Endothelial cell of umbilical vein (primary cell): ENCODE results near the gene ZMPSTE24. TPM values are rescaled to one million over a fixed set of nuclear protein-coding genes. Genes with fewer than 3 reads are reported as not detected.

Experiments
- BruUV-seq: library from RNA; stranded (reverse); fragments of 400-500 nt; replicated peaks from 2 replicates; lab custom pipeline; 2021; lab: Mats Ljungman, UMichigan
- CTCF ChIA-PET: fragments of 300-600, 350-600 bp; sonication (Branson Sonifier 250); formaldehyde crosslinking; loops from one replicate; lab custom pipeline; 2021; ENCODE audit warnings: antibody characterized with exemption, inconsistent platforms; lab: Charles Lee
- POLR2A ChIA-PET: fragments of 300-600, 350-600 bp; sonication (Branson Sonifier 250); formaldehyde crosslinking; loops from one replicate; lab custom pipeline; 2021; ENCODE audit warnings: antibody characterized with exemption, inconsistent platforms; lab: Charles Lee
- DNase-seq: peaks from one replicate; pipeline ENCODE4 v3.0.0-alpha.2; 2011; ENCODE audit warnings: low read depth, low spot score
- FAIRE-seq: peaks from 2 replicates; lab custom pipeline; 2011; peaks lifted over from hg19 to GRCh38; lab: Jason Lieb, UNC
- H2AFZ ChIP-seq: 2 replicates; pipeline ENCODE4 v1.6.0; 2012; ENCODE audit warnings: low read depth, low read length, control low read depth, inconsistent platforms
- H3K27ac ChIP-seq: 2 replicates; pipeline ENCODE4 v1.5.1; 2011; ENCODE audit warnings: low read depth, mild to moderate bottlenecking, control low read depth, low read length, moderate library complexity; ENCODE audit not compliant: insufficient read depth
- H3K27me3 ChIP-seq, 2 experiments: 2 replicates each; pipeline versions ENCODE4 v1.6.0 to v1.6.1; 2011; ENCODE audit warnings: low read length in 2 of 2, mixed read lengths in 1 of 2; ENCODE audit not compliant: control insufficient read depth in 2 of 2, insufficient read depth in 2 of 2
- H3K36me3 ChIP-seq, 2 experiments: 2 replicates in 1 of 2; 3 replicates in 1 of 2; pipeline ENCODE4 v1.5.1; 2011; ENCODE audit warnings: low read length in 2 of 2, mild to moderate bottlenecking in 1 of 2, moderate library complexity in 1 of 2; ENCODE audit not compliant: control insufficient read depth in 2 of 2, insufficient read depth in 2 of 2; ENCODE audit errors: extremely low read depth in 1 of 2
- H3K4me1 ChIP-seq: 3 replicates; pipeline ENCODE4 v1.5.1; 2011; ENCODE audit warnings: mild to moderate bottlenecking, low read length; ENCODE audit not compliant: control insufficient read depth, insufficient read depth; ENCODE audit errors: extremely low read depth
- H3K4me2 ChIP-seq: 2 replicates; pipeline ENCODE4 v1.6.1; 2011; ENCODE audit warnings: low read length, control low read depth, mixed read lengths; ENCODE audit not compliant: insufficient read depth
- H3K4me3 ChIP-seq, 3 experiments: fragments of 200-600 bp in 1 of 3; sonication (generic), shearing (Covaris generic) in 1 of 3; replicated peaks in 1 of 3; 2 replicates each; pipeline ENCODE4 v1.5.1; 2011 to 2016; ENCODE audit warnings: control low read depth in 3 of 3, low read length in 3 of 3, mild to moderate bottlenecking in 2 of 3, inconsistent platforms in 1 of 3, low read depth in 1 of 3, moderate library complexity in 1 of 3; ENCODE audit not compliant: insufficient read depth in 1 of 3
- H3K79me2 ChIP-seq: 2 replicates; pipeline ENCODE4 v1.6.0; 2012; ENCODE audit warnings: low read length, inconsistent platforms; ENCODE audit not compliant: control insufficient read depth, insufficient read depth
- H3K9ac ChIP-seq: replicated peaks from 2 replicates; pipeline ENCODE3; 2011; ENCODE audit warnings: low read length, control low read depth; ENCODE audit not compliant: insufficient read depth; ENCODE audit errors: extremely low read depth
- H3K9me1 ChIP-seq: replicated peaks from 3 replicates; pipeline ENCODE4 v1.6.0; 2011; ENCODE audit warnings: mild to moderate bottlenecking, low read length; ENCODE audit not compliant: control insufficient read depth, insufficient read depth; ENCODE audit errors: extremely low read depth
- H3K9me3 ChIP-seq: replicated peaks from 2 replicates; pipeline ENCODE4 v1.5.1; 2012; ENCODE audit warnings: low read length, inconsistent platforms; ENCODE audit not compliant: control insufficient read depth, insufficient read depth
- H4K20me1 ChIP-seq: replicated peaks from 2 replicates; pipeline ENCODE3; 2011; ENCODE audit warnings: mild to moderate bottlenecking, low read length; ENCODE audit not compliant: control insufficient read depth, insufficient read depth; ENCODE audit errors: extremely low read depth
- EZH2 ChIP-seq: IDR thresholded peaks from 2 replicates; pipeline ENCODE4 v1.6.1; 2012; ENCODE audit warnings: borderline replicate concordance, low read depth, mild to moderate bottlenecking, moderate library complexity, low read length, inconsistent platforms; ENCODE audit not compliant: severe bottlenecking
- FOS ChIP-seq: IDR thresholded peaks from 2 replicates; pipeline ENCODE4 v1.6.1; 2011; ENCODE audit warnings: mild to moderate bottlenecking, low read length, moderate library complexity, borderline replicate concordance; ENCODE audit not compliant: insufficient read depth
- GATA2 ChIP-seq: IDR thresholded peaks from 2 replicates; pipeline ENCODE4 v1.7.0; 2011; ENCODE audit warnings: low read depth, mild to moderate bottlenecking, moderate library complexity, mixed read lengths, low read length; ENCODE audit not compliant: insufficient read length, insufficient read depth
- JUN ChIP-seq: IDR thresholded peaks from 2 replicates; pipeline ENCODE4 v1.6.1; 2011; ENCODE audit warnings: borderline replicate concordance, low read depth; ENCODE audit not compliant: insufficient read length, insufficient read depth
- MYC ChIP-seq: IDR thresholded peaks from one replicate; pipeline ENCODE4 v1.6.1; 2011; ENCODE audit warnings: mild to moderate bottlenecking, low read depth, low read length
- POLR2A ChIP-seq: IDR thresholded peaks from 2 replicates; pipeline ENCODE4 v1.6.1; 2012; ENCODE audit warnings: low read depth, mild to moderate bottlenecking, control low read depth, low read length
- POLR2AphosphoS5 ChIP-seq: IDR thresholded peaks from 2 replicates; pipeline ENCODE4 v1.6.1; 2012; ENCODE audit warnings: low read depth, mild to moderate bottlenecking, control low read depth, low read length, moderate library complexity; ENCODE audit not compliant: insufficient read depth
- dilution Hi-C: fragments of 300-500 bp; cut with MboI; formaldehyde crosslinking; loops from one replicate; pipeline ENCODE4 v1.15.0; 2019; ENCODE audit warnings: low sequenced_read_pairs; ENCODE audit not compliant: extremely low pct_ligation_motif_present
- intact Hi-C: fragments of 100-400 bp; cut with micrococcal nuclease; formaldehyde crosslinking; loops from one replicate; pipeline ENCODE4 v1.10.0; 2022
- polyA plus RNA-seq, 4 experiments: library from polyadenylated mRNA; depleted of rRNA in 3 of 4; stranded (reverse) in 3 of 4; unstranded in 1 of 4; fragments of >200 nt; gene quantifications; 2 replicates each; pipeline versions ENCODE4 v1.2.1 to v1.2.3, GENCODE V29; 2011 to 2012; ENCODE audit warnings: missing spikeins in 1 of 4
- total RNA-seq: library from RNA; stranded (reverse); gene quantifications from 2 replicates; pipeline ENCODE4 v1.2.3, GENCODE V29; 2021
- TF ChIP-seq, protein P1 (sequence below): IDR thresholded peaks from 2 replicates; pipeline ENCODE4 v1.6.1; 2011; ENCODE audit not compliant: insufficient read depth, insufficient read length
- TF ChIP-seq, protein P2 (sequence below), 2 donors: IDR thresholded peaks; 1 replicate in 1 of 2; 2 replicates in 1 of 2; pipeline ENCODE4 v1.5.1; 2011; ENCODE audit warnings: low read length in 2 of 2, mild to moderate bottlenecking in 2 of 2, moderate library complexity in 2 of 2, control low read depth in 1 of 2, inconsistent platforms in 1 of 2, low read depth in 1 of 2; ENCODE audit not compliant: insufficient read depth in 1 of 2; ENCODE audit errors: extremely low read depth in 1 of 2

ZMPSTE24 gene
- total and polyA plus RNA-seq, 2 donors (not counting 3 experiments of a cell fraction or from before 2014, with no cell fraction given): 16.9 to 44.7 TPM

DNA sequence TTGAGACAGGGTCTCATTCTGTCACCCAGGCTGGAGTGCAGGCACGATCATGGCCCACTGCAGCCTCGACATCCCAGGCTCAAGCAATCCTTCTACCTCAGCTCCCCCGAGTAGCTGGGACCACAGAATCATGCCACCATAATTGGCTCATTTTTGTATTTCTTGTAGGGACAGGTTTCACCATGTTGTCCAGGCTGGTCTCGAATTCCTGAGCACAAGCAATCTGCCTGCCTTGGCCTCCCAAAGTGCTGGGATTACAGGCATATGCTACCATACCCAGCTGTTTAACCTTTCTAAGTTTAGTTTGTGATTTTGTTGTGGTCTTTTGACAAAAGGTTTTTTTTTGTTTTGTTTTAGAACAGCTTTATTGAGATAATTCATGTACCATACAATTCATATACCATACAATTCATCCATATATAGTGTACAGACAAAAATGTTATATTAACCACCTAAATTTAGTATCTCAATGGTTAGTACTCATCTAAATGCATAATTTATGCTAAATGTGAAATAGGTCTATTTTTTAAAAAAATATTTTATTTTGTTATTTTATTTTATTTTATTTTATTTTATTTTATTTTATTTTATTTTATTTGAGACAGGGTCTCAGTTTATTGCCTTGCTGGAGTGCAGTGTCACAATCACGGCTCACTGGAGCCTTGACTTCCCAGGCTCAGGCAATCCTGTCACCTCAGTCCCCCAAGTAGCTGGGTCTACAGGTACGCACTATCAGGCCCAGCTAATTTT, 8.9 kb downstream of the ZMPSTE24 start:
- Histone ChIP-seq H3K27ac (no peak overlapping the region), H3K9ac (no peak overlapping the region), H3K27me3 (no peaks in the 10 kb centered on the region), H4K20me1 (no peaks in the 10 kb centered on the region), H3K36me3 (peaks cover 16% of the 10 kb centered on the region in 2 experiments), H3K9me3 (no peaks in the 10 kb centered on the region), H3K4me2 (no peak overlapping the region), H3K9me1 (no peaks in the 10 kb centered on the region), H3K4me3 (no peak overlapping the region), H2AFZ (no peak overlapping the region), H3K79me2 (peaks cover 9% of the 10 kb centered on the region), H3K4me1 (no peaks in the 10 kb centered on the region)
- FAIRE-seq (no peak), DNase-seq (no peak)
- POLR2A ChIA-PET: interaction anchor here (0.6 kb wide), 1 partner anchor 18 kb away, joined by 4 read pairs; no protein-coding TSS in a partner anchor
- TF ChIP-seq JUN (no peak), POLR2A (no peak), EZH2 (no peak), POLR2AphosphoS5 (no peak), GATA2 (no peak), MYC (no peak), FOS (no peak)
- TF ChIP-seq, protein P1, sequence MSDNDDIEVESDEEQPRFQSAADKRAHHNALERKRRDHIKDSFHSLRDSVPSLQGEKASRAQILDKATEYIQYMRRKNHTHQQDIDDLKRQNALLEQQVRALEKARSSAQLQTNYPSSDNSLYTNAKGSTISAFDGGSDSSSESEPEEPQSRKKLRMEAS: no peak
- TF ChIP-seq, protein P2, sequence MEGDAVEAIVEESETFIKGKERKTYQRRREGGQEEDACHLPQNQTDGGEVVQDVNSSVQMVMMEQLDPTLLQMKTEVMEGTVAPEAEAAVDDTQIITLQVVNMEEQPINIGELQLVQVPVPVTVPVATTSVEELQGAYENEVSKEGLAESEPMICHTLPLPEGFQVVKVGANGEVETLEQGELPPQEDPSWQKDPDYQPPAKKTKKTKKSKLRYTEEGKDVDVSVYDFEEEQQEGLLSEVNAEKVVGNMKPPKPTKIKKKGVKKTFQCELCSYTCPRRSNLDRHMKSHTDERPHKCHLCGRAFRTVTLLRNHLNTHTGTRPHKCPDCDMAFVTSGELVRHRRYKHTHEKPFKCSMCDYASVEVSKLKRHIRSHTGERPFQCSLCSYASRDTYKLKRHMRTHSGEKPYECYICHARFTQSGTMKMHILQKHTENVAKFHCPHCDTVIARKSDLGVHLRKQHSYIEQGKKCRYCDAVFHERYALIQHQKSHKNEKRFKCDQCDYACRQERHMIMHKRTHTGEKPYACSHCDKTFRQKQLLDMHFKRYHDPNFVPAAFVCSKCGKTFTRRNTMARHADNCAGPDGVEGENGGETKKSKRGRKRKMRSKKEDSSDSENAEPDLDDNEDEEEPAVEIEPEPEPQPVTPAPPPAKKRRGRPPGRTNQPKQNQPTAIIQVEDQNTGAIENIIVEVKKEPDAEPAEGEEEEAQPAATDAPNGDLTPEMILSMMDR (IDR thresholded peaks at IDR 0.05; ENCODE audit: extremely low read depth in 1 of 2, insufficient read depth in 1 of 2, low read depth in 1 of 2, low read length in 2 of 2): no peak
- dilution Hi-C loops: no loop called here
- intact Hi-C loops: no loop called here
- no TSS peak for BruUV-seq
- CTCF ChIA-PET: interaction anchor here (0.6 to 2.9 kb wide), 3 partner anchors 71 to 171 kb away, joined by 3 to 8 read pairs (median 5); no protein-coding TSS in a partner anchor
